DMS 273 (cell line): Measurements from ENCODE around the gene LIMCH1.
"Not testable (repeated sequence)": the region's sequence is repeated elsewhere in the genome, so short reads cannot be mapped to it uniquely, and the experiment has no call there.

ENCODE experiments used
- DNase-seq: peaks from one replicate; lab custom pipeline; 2025; ENCODE audit not compliant: unreplicated experiment; lab: John Stamatoyannopoulos, UW

LIMCH1 gene

GRCh38 chr4:41538017-41538733 lies at the start of gene LIMCH1:
LIMCH1 (plus strand) TSS chr4:41538157; CDS start chr4:41605996, 67,839 bp downstream.
- DNase-seq, result no peak

DNA sequence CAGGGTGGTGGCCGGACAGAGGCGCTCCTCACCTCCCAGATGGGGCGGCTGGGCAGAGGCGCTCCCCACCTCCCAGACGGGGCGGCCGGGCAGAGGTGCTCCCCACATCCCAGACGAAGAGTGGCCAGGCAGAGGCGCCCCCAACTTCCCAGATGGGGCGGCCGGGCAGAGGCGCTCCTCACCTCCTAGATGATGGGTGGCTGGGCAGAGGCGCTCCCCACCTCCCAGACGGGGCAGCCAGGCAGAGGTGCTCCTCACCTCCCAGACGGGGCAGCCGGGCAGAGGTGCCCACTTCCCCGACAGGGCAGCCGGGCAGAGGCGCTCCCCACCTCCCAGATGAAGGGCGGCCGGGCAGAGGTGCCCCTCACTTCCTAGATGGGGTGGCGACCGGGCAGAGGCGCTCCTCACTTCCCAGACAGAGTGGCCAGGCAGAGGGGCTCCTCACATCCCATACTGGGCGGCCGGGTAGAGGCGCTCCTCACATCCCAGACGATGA lies 46.8 kb upstream of the LIMCH1 start:
- not testable (repeated sequence) for DNase-seq

- no peak for DNase-seq
Measured at GRCh38 chr4:41496977-41497376, 41.0 kb upstream of the LIMCH1 start.

GRCh38 chr4:41498177-41498576 lies 39.8 kb upstream of the LIMCH1 start:
- no peak for DNase-seq

- DNase-seq, result no peak
Measured at GRCh38 chr4:41504167-41504818, 33.7 kb upstream of the LIMCH1 start.

- peak; percentile 62 for DNase-seq
Measured at GRCh38 chr4:41505161-41505661, 32.7 kb upstream of the LIMCH1 start.

DNA sequence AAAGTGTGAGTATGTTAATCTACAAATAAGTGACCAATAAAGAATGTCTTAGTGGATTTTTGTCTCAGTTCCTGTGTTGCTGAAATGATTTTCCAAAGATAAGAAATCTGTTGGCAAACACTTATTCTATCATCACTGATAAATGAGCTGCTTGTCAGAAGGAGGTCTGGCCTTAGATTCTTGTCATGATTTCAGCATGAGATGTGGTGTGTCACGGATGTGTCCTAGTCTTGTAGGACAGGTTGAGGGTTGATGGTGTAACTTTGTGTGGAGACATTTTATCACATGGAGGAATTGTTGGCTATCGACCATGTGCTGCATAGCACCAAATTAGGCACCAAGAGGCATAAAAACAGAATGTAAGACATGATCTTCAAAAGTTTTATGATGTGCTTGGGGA lies 31.8 kb upstream of the LIMCH1 start:
- no peak for DNase-seq

GRCh38 chr4:41507291-41507947 lies 30.5 kb upstream of the LIMCH1 start:
- no peak for DNase-seq

DNA sequence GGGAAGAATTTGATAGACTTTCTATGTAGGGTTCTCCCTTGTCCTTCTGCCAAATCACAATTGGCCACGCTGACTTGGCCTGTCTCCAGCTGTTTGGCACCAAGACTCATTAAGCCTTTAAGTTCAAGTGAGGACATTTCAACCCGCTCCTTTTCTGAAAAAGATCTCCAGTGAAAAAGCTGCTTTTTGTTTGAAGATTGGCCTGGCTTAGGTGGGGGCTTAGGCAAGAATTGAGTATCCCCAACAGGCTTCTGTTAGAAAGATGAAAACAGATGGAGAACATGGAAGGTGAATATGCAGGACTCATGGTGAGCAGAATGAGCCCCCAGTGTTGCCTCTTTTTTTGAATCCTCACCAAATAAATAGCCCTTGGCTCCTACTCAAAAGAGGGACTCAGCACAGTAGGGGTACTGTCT lies 28.5 kb upstream of the LIMCH1 start:
- peak; percentile 76 for DNase-seq

- DNase-seq, result no peak
Measured at GRCh38 chr4:41510179-41510578, 27.8 kb upstream of the LIMCH1 start.

DNA sequence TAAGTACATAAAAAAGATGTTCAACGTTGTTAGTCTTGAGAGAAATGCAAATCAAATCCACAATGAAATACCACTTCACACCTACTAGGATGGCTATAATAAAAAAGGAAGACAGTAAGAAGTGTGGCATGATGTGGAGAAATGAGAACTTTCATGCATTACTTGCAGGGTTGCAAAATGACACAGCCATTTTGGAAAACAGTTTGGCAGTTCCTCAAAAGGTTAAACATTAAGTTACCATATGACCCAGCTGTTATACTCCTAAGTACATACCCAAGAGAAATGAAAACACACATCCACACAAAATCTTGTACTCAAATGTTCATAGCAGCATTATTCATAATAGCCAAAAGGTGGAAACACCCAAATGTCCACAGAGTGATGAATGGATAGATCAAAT lies 25.8 kb upstream of the LIMCH1 start:
- DNase-seq, result no peak

DNA sequence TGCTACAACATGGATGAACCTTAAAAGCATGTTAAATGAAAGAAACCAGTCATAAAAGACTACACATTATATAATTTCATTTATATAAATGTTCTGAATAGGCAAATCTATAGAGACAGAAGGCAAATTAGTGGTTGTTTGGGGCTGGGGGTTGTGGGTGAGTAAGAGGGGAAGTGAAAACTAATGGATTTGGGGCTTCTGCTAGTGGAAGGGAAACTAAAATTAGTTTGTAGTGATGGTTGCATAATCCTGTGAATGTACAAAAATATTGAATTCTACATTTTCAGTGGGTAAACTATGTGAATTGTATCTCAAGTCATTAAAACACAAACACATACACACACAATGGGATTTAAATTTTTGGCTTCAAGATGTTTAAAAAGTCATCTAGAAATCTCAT lies 25.4 kb upstream of the LIMCH1 start:
- DNase-seq, result no peak

DNA sequence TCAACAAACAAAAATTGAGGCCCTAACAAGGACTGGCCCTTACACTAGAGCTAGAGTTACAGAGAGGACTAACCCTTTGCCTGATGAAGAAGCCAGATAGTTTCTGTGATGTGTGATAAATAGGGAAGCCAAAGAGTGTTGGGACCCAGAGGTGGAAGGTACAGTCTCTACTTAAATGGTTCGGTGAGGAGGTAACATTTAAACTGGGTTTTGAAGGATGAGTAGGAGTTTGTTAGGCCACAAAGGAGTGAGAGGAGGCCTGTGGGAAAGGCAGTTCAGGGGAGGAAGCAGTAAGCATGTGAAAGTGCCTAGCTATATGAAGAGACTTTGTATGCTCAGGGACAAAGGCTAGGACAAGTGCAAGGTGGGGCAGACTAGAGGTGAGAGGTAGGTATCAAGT lies 23.8 kb upstream of the LIMCH1 start:
- no peak for DNase-seq

DNA sequence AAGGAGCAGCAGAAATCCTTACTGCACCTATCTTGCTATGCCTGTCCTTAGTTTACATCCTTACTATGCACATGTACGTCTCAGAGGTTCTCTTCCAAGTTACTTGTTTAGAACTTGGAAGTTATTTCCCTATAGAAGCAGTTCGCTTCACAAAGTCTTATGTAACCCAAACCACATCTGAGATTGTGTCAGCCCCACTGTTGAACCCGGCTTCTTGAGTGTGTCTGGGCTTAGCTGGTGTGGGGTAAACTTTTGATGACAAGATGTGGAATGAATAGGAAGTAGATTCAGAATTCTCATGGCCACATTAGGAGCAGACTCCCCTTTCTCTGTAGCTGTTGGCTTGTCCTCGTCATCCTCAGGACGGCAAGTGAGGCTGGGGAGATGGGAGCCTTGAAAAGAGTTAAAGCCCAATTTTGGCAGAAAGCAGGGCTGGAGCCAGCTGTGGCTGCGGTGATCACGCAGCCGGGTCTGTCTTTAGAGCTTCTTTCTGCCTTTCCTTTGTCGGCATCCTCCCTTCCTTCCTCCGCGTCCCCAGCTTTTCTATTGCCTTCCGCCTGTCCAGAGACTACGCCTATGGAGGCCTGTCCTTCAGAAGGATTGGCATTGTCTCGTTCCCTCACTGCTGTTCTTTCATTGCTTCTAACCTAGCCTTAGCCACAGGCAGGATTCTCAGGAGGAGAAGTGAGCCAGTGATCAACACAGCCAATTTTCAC lies 23.0 kb upstream of the LIMCH1 start:
- DNase-seq, result no peak

DNA sequence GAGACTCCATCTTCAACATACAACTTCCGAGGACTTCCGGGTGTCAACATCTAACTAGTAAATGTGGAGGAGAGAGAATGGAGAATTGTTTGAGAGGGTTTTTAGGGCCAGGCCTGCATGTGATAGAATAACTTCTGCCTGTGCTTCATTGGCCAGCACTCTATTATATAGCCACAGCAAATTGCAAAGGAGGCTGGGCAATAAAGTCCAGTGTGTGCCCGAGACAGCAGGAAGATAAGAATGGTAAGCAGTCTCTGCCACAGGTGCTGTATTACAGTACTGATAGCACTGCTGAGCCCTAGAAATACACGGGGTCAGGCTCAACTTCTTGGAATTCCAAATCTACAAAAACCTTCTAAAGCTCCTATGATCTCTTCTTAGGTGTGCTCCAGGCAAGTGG lies 20.8 kb upstream of the LIMCH1 start:
- no peak for DNase-seq

- DNase-seq, result no peak
Measured at GRCh38 chr4:41517747-41518146, 20.2 kb upstream of the LIMCH1 start.

DNA sequence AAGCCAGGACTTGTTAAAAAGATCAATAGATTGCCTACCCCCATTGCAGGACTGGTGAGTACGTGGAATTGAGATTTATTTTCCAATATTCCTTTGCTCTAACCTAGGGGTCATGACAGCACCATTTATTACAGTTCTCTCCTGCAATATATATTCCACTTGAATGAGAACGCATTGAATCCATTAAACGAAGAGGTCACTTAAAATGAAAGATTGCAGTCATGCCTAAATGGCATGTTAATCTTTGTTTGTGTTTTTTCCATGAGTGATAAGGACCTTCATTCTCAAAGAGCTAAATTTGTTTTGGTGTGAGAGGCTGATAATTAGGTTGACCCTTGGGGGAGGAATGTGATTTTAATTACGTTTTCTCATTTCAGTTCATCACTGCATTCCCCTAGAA lies 13.5 kb upstream of the LIMCH1 start:
- no peak for DNase-seq

DNA sequence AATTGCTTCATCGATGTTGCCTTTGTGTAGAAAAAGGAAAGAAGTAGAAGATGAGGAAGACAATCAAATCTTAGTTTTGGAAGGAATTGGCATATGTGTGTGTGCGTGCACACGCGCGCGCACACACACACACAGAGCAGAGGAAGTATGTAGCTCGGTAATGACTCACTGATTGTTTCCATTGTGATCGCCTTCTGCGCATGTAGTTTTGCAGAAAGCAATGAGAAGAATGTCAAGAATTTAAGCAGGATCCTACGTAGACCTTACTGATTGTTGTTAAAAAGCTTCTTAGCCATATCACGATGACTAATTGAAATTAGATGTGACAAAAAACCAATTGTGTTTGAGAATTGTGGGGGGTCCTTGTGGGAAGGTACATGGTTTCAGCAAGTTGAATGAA lies 12.8 kb upstream of the LIMCH1 start:
- DNase-seq, result no peak

DNA sequence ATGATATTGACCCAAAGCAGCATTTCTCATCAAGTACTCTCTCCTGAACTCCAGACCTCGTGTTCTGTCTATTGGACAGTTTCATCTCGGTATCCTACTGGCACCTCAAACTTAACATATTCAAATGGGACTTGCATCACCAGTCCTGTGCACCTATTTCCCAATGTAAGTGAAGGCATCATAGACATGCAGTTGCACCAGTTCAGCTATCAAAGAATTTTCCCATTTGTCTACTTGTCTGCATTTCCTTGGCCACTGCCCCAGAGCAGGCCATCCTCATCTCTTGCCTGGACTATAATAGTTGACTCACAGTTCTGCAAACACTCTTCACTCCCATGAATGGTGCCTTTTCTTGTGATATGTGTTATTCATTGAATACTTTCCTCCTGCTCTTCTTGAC lies 11.3 kb upstream of the LIMCH1 start:
- no peak for DNase-seq

GRCh38 chr4:41528512-41529205 lies 9.3 kb upstream of the LIMCH1 start:
- no peak for DNase-seq

DNA sequence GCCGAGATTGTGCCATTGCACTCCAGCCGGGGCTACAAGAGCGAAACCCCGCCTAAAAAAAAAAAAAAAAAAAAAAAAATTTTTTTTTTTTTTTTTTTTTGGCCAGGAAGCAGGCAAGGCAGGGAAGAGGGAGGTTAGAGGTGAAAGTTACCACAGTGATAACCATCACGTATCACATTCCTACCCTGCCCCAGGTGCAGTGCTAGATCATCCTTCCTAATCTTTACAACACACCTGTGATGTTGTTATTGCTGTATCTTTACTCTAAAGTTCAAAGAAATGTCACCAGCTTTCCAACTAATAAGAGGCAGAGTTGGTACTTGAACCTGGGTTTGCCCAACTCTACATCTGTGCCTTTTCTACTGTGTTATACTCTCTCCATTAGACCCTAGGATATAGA lies 7.2 kb upstream of the LIMCH1 start:
- DNase-seq, result no peak
